ENCODE data around the gene PLPP3. TPM values are rescaled to one million over a fixed set of nuclear protein-coding genes. Genes with fewer than 3 reads are reported as not detected.

Gene PLPP3
- total and polyA plus RNA-seq, 12 donors: 11.7 to 156 (median 96.1) TPM

DNA sequence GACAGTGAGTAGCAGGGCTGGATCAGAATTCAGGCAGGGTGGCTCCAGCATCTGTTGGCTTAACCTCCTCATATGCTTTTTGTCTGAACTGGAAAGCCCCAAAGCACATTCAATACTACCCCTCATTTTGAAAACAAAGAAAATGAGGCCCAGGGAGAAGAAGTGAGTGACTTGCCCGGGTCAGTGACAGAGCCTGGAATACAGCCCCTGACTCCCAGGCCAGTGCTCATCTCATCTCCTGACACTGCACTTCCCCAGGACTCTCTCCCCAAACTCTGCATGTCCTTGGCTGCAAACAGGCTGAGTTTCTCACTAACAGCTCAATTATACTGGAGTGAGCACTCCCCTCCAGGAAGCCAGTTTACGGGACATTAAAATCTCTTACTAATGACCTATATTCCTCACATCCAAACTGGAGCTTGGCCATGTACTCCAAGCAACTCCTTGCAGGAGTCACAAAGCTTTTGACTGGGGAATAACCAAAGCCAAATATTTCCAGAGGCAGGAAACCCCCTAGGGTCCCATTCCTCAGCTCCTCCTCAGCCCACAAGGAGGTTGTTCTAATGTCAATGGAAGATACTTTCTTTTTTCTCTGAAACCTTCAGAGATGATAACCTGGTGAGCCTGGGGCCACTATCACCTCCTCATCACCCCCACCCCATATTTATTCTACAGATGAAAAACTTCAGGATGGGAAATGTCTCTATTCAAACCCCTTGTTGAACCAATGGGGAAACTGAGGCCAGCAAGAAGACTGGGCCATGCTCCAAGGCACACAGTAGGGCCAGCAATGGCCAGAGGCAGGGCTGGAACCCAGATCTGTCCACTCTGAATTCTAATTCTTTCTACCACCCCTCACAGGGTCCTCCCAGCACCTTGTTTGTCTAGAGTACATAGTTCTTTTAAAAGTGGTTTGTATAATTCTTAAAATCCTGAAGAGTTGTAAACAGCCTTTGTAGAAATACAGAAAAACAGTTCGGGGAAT lies 127.0 kb downstream of the PLPP3 start:
- Histone ChIP-seq H3K27me3 (no peaks in the 10 kb centered on the region), H3K9me3 (replicated peaks in 1 of 3) (no peaks in the 10 kb centered on the region), H3K4me1 (replicated peaks in 1 of 2) (peaks cover 0 to 3% of the 10 kb centered on the region in 2 donors), H3K27ac (peak overlapping the region in 2 of 5 donors; percentile 24 to 34), H3K36me3 (replicated peaks in 1 of 2) (no peaks in the 10 kb centered on the region), H3K4me3 (no peak overlapping the region)
- 41 to 61% (median 46%) methylated on average over 3 of the region's 3 CpGs for WGBS, 4 donors
- DNase-seq: peak in 2 of 7 donors; percentile 22 to 27
- TF ChIP-seq, protein P1, sequence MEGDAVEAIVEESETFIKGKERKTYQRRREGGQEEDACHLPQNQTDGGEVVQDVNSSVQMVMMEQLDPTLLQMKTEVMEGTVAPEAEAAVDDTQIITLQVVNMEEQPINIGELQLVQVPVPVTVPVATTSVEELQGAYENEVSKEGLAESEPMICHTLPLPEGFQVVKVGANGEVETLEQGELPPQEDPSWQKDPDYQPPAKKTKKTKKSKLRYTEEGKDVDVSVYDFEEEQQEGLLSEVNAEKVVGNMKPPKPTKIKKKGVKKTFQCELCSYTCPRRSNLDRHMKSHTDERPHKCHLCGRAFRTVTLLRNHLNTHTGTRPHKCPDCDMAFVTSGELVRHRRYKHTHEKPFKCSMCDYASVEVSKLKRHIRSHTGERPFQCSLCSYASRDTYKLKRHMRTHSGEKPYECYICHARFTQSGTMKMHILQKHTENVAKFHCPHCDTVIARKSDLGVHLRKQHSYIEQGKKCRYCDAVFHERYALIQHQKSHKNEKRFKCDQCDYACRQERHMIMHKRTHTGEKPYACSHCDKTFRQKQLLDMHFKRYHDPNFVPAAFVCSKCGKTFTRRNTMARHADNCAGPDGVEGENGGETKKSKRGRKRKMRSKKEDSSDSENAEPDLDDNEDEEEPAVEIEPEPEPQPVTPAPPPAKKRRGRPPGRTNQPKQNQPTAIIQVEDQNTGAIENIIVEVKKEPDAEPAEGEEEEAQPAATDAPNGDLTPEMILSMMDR (IDR thresholded peaks at IDR 0.05): no peak
- no peak for TF ChIP-seq POLR2A (IDR thresholded peaks at IDR 0.05)
- intact Hi-C loops (cut with DNase I): no loop called here

DNA sequence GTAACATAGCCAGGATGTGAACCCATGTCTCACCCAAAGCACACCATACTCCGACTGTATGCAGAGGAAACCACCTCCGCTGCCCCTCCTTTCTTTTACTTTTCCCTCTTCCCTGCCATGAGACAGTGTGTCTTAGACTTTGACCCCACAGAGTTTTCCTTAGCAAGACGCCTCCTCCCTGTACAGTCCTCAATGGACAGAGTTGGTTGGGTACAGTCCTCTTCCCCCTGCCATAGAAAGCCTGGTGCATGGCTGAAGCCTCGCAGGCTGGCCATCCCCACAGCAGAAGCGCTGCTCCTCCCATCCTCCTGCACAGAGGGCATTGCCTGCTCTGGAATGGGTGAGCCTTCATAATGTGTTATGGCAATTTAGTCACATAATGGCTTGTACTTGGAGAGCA lies 127.9 kb downstream of the PLPP3 start:
- no peaks in the 10 kb centered on the region for H3K36me3 ChIP-seq (replicated peaks in 1 of 2)
- no peaks in the 10 kb centered on the region for H3K9me3 ChIP-seq (replicated peaks in 1 of 3)
- H3K27me3 ChIP-seq: no peaks in the 10 kb centered on the region
- 87 to 93% (median 91%) methylated on average over 5 of the region's 5 CpGs for WGBS, 4 donors
- H3K4me3 ChIP-seq: no peak overlapping the region
- TF ChIP-seq, protein P1 (IDR thresholded peaks at IDR 0.05): no peak
- TF ChIP-seq POLR2A (IDR thresholded peaks at IDR 0.05): no peak
- no peak for DNase-seq
- peak overlapping the region in 1 of 5 donors; percentile 55 for H3K27ac ChIP-seq
- intact Hi-C loops (cut with DNase I): no loop called here
- H3K4me1 ChIP-seq (replicated peaks in 1 of 2): peaks cover 0 to 11% of the 10 kb centered on the region in 2 donors

DNA sequence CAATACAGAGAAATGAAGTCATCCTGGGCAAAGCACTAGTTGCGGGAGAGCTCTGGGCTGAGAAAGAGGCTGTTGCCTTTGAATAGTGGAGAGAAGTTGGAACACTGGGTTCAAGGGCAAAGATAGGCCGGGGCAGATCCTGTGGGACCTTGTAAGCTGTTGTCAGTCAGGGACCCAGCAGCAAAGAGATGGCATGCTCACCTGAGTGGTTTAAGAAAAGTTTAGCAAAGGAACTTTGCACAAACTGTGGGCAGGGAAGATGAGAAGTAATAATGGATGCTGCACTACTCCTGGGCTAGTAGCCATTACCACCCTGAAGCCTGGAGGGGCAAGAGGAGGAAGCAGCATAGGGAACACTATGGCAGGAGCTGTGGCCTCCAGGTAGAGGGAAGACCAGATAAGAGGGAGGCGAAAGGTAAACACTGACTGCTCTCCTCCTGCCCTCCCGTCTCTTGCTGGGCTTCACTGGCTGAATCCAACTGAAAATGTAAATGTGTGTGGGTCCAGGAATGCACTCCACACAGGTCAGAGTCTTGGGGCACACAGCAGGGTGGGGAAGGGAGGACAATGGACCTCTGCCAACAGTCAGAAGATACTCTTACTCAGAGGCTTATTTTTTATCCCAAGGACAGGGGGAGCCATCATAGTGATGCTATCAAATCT lies 129.2 kb downstream of the PLPP3 start:
- intact Hi-C loops (cut with DNase I): no loop called here
- Histone ChIP-seq H3K9me3 (replicated peaks in 1 of 3) (no peaks in the 10 kb centered on the region), H3K36me3 (replicated peaks in 1 of 2) (no peaks in the 10 kb centered on the region), H3K27me3 (no peaks in the 10 kb centered on the region), H3K27ac (no peak overlapping the region), H3K4me3 (no peak overlapping the region), H3K4me1 (replicated peaks in 1 of 2) (peaks cover 0 to 13% of the 10 kb centered on the region in 2 donors)
- no peak for DNase-seq
- TF ChIP-seq POLR2A (IDR thresholded peaks at IDR 0.05): no peak
- TF ChIP-seq, protein P1 (IDR thresholded peaks at IDR 0.05): no peak
- 52 to 71% (median 65%) methylated on average over 4 of the region's 4 CpGs for WGBS, 4 donors

All from adrenal gland (tissue), 12 donors.